DMS153 (cell line): Measurements from ENCODE around the gene CYB5RL.
"Not testable (repeated sequence)": the region's sequence is repeated elsewhere in the genome, so short reads cannot be mapped to it uniquely, and the experiment has no call there.

ENCODE experiments used
- DNase-seq: peaks from one replicate; lab custom pipeline; 2025; lab: John Stamatoyannopoulos, UW

The CYB5RL gene

GRCh38 chr1:54186056-54186455 is 13.8 kb downstream of the CYB5RL start:
- DNase-seq, result no peak

GRCh38 chr1:54180701-54181360 is 19.0 kb downstream of the CYB5RL start:
- DNase-seq, result no peak

- no peak for DNase-seq
Observed at GRCh38 chr1:54178296-54179070, 21.3 kb downstream of the CYB5RL start.

DNA sequence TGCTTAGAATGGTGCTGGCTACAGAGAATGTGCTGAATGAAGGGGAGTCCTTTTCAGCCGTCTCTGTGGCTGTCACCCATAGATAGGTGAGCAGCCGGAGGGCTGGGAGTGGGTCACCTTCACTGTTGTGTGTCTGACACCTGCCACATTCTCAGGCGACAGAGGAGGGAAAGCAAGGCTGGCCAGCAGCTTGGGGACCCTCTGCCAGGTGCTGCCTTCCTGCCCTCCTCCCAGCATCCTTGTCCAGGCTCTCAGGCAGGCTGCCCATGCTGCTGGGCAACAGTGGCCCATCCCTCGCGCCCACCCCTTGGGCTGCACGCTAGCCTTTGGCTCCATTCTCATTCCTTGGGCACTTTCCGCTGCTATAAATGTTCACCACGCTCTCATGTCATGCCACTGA is 22.1 kb downstream of the CYB5RL start:
- DNase-seq, result no peak

- no peak for DNase-seq
Observed at GRCh38 chr1:54176621-54177327, 23.1 kb downstream of the CYB5RL start.

DNA sequence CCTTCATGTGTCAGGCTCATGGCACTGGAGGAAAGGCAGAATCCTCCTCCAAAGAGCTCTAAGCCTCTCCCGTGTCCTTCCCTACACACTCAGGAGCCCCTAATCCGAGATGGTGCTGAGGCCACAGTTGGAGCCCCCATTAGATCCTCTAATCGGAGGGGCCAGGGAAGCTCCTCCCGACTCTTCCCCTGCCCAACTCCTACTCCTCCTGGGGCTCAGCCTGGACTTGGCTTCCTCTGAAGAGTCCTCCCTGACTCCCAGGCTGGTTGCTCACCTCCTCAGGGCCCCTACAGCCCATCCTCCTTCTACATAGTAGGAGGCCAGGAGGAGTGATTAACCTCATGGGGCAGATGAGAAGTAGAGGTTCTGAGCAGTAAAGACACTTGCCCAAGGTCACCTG is 25.7 kb downstream of the CYB5RL start:
- no peak for DNase-seq

GRCh38 chr1:54173681-54174080 is 26.1 kb downstream of the CYB5RL start:
- no peak for DNase-seq

GRCh38 chr1:54172614-54173599 is 26.9 kb downstream of the CYB5RL start:
- DNase-seq, result no peak

DNA sequence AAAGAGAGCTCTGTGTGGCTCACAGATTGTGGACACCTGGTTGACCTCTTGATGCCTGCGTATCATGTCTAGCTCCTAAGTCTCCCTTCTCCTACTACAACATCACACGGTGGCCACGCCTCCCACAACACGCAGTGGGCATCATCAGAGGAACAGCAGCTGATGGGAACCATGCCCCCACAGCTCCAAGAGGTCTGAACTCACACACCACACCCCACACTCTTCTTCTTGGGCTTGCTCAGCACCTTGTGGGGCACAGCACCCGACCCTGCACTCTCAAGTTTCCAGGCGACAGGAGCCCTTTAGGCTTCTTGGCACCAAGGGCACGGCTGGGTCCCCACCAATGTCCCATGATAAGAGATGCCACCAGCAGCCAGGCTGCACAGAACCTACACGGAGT is 28.2 kb downstream of the CYB5RL start:
- no peak for DNase-seq

DNA sequence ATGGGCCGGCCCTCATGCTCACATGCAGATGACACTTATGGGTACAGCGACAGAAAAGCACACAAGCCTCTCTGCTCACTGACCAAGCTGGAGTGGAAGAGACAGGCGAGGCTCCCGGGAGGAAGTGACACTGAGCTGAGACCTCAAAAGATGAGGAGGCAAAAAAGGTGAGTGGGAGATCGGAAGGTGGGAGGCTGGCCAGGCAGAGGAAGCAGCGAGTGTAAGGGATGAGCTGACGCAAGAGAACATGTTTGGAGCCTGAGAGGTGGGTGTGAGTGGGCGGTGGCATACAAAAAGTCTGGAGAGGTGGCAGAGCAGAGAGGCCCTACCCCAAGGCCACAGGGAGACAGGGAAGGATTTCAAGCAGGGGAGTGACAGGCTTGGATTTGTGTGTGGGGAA is 28.8 kb downstream of the CYB5RL start:
- no peak for DNase-seq

DNA sequence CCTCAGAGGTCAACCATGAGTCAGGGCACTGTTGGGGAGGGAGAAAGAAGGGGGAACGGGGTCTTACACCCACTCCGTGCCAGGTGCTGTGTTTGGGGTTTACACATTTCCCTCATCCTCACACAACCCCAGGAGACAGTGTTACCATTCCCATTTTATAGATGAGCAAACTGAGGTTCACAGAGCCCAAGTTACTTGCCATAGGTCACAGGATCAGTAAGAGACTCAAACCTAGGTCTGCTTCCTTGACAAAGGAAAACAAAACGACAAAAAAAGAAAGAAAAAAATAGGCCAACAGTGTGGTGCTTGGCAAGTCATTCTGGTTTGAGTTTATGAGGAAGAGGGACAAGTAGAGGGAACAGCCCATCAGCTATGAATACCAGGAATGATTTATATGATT is 30.8 kb downstream of the CYB5RL start:
- DNase-seq, result no peak

DNA sequence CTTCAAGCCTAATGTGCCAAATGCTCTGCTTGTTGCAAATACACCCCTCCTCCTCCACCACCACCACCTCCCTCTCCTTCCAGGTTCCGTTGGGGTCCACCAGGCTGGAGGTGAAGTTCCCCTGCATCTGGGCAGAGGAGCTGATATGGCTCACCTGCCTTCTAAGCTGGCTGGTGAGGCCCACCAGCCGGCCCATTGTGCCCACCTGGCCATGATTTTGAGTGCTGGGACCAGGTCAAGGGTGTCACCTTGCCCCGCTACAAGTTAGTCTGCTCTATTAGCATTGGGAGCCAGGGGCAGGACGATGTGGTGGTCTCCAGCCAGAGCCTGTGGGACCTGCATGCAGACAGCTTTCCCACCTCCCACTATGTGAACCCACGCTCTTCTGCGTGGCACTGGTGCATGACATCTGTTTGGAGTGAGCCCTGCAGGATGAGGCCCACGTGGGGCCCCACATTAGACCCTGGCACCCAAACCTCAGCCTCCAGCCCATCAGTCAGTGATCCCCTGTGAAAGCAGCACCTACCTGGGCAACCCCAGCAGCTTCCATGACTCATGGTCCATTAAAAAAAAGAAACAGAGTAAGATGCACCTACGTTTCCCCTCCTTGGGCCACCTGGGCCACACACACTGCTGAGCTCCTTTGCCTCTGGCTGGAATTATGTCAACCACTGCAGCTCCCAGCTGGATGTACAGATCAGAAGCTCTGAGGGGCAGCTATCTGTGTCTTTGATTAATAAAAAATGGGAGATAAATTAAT is 31.4 kb downstream of the CYB5RL start:
- DNase-seq, result no peak

DNA sequence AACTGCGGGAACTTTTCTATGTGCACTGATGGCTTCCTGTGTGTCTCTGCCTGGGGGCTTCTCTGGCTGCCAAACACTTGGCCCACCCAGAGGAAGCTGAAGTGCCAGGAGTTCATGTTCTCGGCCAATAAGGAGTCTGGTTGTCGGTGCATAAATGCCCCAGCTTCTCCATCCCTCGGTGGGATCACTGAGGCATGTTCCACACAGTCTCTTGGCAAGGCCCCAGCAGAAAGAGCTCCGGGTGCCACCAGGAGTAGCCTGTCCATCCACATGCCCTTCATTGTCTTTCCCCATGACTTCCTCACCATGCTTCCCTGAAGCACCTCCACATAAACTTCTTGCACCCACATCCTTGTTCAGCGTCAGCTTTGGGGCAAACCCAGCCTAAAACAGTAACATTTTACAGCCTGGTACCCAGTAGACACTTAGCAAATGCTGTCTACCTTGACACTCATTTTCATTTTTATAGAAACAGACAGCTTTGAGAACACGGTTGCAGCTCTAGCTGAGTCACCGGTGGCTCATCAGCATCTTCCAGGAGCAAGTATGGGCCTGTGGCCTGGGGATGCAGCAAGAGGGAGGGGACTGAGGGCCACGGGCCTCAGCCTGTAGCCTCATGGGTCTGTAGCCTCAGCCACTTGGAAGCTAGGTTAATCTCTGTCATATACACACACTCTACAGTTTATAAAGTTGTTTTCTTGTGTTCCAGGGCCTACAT is 32.2 kb downstream of the CYB5RL start:
- DNase-seq, result no peak

DNA sequence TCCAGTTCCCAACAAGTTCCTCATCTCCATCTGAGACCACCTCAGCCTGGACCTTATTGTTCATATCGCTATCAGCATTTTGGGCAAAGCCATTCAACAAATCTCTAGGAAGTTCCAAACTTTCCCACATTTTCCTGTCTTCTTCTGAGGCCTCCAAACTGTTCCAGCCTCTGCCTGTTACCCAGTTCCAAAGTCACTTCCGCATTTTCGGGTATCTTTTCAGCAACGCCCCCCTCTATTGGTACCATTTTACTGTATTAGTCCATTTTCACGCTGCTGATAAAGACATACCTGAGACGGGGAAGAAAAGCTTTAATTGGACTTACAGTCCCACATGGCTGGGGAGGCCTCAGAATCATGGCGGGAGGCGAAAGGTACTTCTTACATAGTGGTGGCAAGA is 33.5 kb downstream of the CYB5RL start:
- DNase-seq, result not testable (repeated sequence)

DNA sequence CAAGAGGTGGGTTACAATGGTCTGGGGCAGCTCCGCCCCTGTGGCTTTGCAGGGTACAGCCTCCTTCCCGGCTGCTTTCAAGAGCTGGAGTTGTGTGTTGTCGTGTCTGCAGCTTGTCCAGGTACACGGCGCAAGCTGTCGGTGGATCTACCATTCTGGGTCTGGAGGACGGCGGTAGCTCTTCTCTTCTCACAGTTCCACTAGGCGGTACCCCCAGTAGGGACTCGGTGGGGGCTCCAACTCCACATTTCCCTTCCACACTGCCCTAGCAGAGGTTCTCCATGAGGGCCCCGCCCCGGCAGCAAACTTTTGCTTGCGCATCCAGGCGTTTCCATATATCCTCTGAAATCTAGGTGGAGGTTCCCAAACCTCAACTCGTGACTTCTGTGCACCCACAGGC is 34.7 kb downstream of the CYB5RL start:
- no peak for DNase-seq

GRCh38 chr1:54163573-54163972 is 36.3 kb downstream of the CYB5RL start:
- DNase-seq, result no peak

- DNase-seq, result no peak
Observed at GRCh38 chr1:54163051-54163450, 36.8 kb downstream of the CYB5RL start.

DNA sequence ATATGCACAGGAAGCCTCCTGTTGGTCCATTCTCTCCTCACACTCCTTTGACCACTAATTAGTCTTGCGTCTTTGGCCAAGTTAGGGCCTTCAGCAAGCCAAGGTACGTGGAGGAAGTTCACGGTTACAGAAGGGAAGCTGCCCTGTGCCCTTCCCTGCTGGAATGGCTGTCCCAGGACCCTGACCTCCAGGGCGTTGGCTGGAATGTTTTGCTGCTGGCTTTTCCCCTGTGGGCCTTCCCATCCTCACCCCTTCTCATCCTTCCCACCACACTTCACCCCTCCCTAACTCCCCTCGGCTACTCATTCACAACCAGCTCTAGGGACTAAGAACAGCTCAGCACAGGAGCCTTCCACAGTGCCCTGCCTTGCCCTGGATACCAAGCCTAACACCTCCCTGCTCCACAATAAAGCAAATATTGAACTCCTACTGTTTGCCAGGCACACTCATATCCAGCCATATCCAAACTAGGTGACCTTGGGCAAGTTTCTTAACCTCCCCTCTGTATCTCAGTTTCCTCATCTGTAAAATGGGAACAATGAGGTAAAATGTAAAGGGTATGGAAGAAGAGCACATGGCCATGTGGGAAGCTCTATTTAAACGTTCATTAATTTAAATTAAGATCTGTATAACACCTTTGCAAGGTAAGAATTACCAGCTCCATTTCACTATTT is 38.2 kb downstream of the CYB5RL start:
- DNase-seq, result no peak

- DNase-seq, result no peak
Observed at GRCh38 chr1:54160351-54160750, 39.5 kb downstream of the CYB5RL start.

DNA sequence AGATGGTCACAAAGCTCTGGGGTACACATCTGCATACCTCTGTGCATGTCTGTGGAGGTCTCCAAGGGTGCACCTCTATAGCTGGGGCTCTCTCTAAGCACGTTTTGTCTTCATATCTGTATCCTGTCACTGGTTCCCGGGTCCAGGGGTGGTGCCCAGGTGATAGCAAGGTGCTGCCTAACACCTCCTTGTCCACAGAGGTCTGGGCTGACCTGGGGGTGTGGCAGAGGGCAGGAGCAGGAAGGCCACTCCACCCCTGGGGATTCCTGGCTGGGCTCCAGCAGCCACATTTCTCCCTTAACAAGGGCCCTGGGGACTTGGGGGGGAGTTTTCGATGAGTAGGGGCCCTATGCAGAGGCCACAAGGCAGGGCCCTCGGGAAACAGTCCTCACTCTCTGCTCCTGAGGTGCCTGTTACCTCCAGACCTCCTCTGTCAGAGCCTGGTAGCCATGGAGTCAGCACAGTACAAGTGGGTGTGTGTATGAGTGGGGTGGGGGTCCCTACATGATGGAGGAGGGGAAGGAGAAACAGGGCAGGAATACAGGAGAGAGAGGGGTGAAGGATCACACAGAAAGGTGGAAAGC is 40.0 kb downstream of the CYB5RL start:
- DNase-seq, result no peak
